Tibial artery (tissue), 4 donors: ENCODE data around the gene DNAJC28.

Experiments used
- DNase-seq, 2 donors: peaks; one replicate each; pipeline ENCODE4 v3.0.0-alpha.2; 2019
- H3K27ac ChIP-seq, 2 donors: fragments of 200-600 bp; sonication (generic) in 1 of 2; 1 replicate in 1 of 2; 2 replicates in 1 of 2; pipeline ENCODE4 v1.5.1; 2018 to 2019; ENCODE audit warnings: mild to moderate bottlenecking in 1 of 2
- H3K27me3 ChIP-seq, 2 donors: fragments of 200-600 bp; sonication (generic) in 1 of 2; one replicate each; pipeline versions ENCODE4 v1.5.1 to v1.6.0; 2016 to 2019
- H3K36me3 ChIP-seq, 3 donors: fragments of 200-600 bp; sonication (generic) in 2 of 3; one replicate each; pipeline ENCODE4 v1.5.1; 2016 to 2019; ENCODE audit warnings: mild to moderate bottlenecking in 2 of 3
- H3K4me1 ChIP-seq, 4 donors: fragments of 200-600 bp; sonication (generic) in 2 of 4; 1 replicate in 3 of 4; 2 replicates in 1 of 4; pipeline ENCODE4 v1.5.1; 2016 to 2019
- H3K4me3 ChIP-seq, 2 donors: fragments of 200-600 bp; sonication (generic) in 1 of 2; 1 replicate in 1 of 2; 2 replicates in 1 of 2; pipeline ENCODE4 v1.5.1; 2018 to 2019; ENCODE audit warnings: mild to moderate bottlenecking in 2 of 2
- H3K9me3 ChIP-seq, 3 donors: fragments of 200-600 bp; sonication (generic) in 1 of 3; one replicate each; pipeline ENCODE4 v1.5.1; 2016 to 2019
- intact Hi-C: fragments of 100-400 bp; cut with DNase I; formaldehyde crosslinking; loops from one replicate; pipeline ENCODE4 v1.15.0; 2023; ENCODE audit warnings: low total_unique reads
- TF ChIP-seq, protein P1 (sequence below), 2 experiments: fragments of 200-600 bp in 1 of 2; fragments of 450-650 bp in 1 of 2; IDR thresholded peaks; one replicate each; pipeline ENCODE4 v1.5.1; 2017 to 2019; ENCODE audit warnings: antibody characterized with exemption in 2 of 2, mild to moderate bottlenecking in 1 of 2, moderate library complexity in 1 of 2

The DNAJC28 gene, protein sequence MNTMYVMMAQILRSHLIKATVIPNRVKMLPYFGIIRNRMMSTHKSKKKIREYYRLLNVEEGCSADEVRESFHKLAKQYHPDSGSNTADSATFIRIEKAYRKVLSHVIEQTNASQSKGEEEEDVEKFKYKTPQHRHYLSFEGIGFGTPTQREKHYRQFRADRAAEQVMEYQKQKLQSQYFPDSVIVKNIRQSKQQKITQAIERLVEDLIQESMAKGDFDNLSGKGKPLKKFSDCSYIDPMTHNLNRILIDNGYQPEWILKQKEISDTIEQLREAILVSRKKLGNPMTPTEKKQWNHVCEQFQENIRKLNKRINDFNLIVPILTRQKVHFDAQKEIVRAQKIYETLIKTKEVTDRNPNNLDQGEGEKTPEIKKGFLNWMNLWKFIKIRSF

DNA sequence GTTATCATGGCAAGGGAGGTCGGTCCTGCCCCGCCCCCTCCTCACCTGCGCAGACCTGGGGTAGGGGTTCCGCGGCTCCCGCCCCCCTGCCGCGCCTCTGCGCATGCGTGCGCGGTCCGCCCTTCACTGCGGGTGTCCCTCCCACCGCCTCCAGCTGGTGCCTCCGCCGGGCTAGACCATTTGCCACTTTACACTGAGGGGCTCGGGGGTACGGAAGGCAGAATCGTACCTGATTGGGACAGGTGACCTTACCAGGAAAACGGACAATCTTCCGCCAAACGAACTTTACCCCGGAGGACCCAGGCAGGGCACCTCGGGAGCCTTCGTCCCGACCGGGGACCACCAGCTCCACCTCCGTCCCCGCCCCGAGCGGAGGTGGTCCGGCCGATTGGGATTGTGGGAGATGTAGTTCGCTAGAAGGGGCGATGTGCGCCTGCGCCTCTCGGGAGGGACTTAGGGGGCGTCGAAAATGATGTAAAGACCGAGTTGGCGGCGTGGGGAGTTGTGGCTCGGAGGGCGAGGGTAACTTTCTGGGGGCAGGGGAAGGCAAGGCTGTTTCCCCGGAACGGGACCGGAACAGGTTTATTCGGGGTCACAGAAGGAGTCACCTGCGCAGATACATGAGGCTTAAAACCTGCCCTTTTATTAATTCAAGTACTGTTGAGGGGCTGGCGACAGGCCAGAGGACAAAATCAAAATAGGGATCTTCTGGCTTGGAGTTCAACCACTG is at the start of gene DNAJC28:
Gene DNAJC28 (minus strand): TSS at position 344 of the 730 bp plus-strand sequence. CDS start 2,323 bp downstream, outside the sequence.
- TF ChIP-seq, protein P1, sequence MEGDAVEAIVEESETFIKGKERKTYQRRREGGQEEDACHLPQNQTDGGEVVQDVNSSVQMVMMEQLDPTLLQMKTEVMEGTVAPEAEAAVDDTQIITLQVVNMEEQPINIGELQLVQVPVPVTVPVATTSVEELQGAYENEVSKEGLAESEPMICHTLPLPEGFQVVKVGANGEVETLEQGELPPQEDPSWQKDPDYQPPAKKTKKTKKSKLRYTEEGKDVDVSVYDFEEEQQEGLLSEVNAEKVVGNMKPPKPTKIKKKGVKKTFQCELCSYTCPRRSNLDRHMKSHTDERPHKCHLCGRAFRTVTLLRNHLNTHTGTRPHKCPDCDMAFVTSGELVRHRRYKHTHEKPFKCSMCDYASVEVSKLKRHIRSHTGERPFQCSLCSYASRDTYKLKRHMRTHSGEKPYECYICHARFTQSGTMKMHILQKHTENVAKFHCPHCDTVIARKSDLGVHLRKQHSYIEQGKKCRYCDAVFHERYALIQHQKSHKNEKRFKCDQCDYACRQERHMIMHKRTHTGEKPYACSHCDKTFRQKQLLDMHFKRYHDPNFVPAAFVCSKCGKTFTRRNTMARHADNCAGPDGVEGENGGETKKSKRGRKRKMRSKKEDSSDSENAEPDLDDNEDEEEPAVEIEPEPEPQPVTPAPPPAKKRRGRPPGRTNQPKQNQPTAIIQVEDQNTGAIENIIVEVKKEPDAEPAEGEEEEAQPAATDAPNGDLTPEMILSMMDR (IDR thresholded peaks at IDR 0.05): no peak
- Histone ChIP-seq H3K9me3 (no peaks in the 10 kb centered on the region), H3K27me3 (no peaks in the 10 kb centered on the region), H3K36me3 (no peaks in the 10 kb centered on the region), H3K4me1 (peaks cover 0 to 10% (median 2%) of the 10 kb centered on the region in 4 donors), H3K4me3 (peak within 1 kb of the TSS; percentile 61 to 73), H3K27ac (peak within 1 kb of the TSS; percentile 74 to 78)
- intact Hi-C loops: no loop called here
- peak; percentile 92 to 95 for DNase-seq

DNA sequence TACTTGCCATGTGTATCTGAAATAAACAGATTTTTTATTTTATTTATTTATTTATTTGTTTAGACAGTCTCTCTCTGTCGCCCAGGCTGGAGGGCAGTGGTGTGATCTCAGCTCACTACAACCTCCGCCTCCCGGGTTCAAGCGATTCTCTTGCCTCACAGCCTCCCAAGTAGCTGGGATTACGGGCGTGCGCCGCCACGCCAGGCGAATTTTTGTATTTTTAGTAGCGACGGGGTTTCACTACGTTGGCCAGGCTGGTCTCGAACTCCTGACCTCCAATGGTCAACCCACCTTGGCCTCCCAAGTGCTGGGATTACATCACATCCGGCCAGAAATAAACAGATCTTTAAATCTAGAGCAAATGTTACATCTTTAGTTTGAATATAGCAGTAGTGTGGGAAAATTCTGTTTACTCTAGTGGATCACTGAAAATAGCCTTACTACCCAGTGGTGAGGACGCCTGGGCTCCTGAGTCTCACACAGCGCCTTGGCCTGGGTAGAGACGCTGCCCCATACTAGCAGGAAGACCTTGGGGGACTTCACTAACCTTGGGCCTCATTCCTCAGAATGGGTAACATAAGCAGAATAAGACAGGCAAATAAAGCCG is 49.7 kb upstream of the DNAJC28 start:
- Histone ChIP-seq H3K4me3 (peak overlapping the region; percentile 61 to 86), H3K27ac (peak overlapping the region; percentile 93 to 100), H3K4me1 (peaks cover 0 to 29% (median 10%) of the 10 kb centered on the region in 4 donors), H3K36me3 (peaks cover 9 to 26% (median 14%) of the 10 kb centered on the region in 3 donors), H3K27me3 (no peaks in the 10 kb centered on the region), H3K9me3 (no peaks in the 10 kb centered on the region)
- intact Hi-C loops: no loop called here
- TF ChIP-seq, protein P1 (IDR thresholded peaks at IDR 0.05): no peak
- DNase-seq: no peak

DNA sequence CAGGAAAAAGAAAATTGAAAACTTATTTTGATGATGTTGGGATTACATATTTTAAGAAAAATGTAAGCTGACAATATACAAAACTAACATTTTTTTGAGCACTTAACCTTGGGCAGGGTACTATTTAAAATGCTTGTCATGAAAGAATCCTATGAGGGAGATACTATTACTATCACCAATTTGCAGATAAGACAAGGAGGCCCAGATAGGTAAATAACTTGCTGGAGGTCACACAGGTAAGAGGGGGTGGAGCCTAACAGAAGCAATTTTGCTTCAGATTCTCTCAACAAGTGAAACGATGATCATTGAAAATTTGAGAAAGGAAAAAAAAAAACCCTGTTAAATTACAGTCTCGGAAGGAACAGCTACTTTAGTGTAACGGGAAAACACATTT is 49.2 kb upstream of the DNAJC28 start:
- Histone ChIP-seq H3K27ac (peak overlapping the region; percentile 93 to 100), H3K36me3 (peaks cover 14 to 31% (median 14%) of the 10 kb centered on the region in 3 donors), H3K4me1 (peaks cover 0 to 24% (median 10%) of the 10 kb centered on the region in 4 donors), H3K9me3 (no peaks in the 10 kb centered on the region), H3K27me3 (no peaks in the 10 kb centered on the region), H3K4me3 (peak overlapping the region in 1 of 2 donors; percentile 86)
- intact Hi-C loops: no loop called here
- no peak for DNase-seq
- TF ChIP-seq, protein P1 (IDR thresholded peaks at IDR 0.05): no peak

DNA sequence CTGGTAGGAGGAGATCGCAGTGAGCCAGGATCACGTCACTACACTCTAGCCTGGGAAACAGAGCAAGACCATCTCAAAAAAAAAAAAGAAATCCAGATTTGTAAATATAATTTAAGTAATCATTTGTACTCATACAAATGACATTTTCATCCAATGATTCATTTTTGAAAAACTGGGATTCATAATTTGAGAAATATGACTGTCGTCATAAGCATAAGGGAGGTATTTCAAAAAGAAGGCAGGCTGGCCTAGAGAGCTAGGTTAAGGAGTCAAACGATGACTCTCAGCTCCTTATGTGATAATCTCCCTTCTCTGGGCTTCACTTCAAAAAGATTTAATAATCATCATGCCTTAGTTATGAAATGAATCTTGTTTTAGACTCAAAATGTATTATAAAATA is 48.1 kb upstream of the DNAJC28 start:
- DNase-seq: no peak
- intact Hi-C loops: loop anchor here (10.0 kb wide), 1 partner anchor 55 kb away; no protein-coding TSS in a partner anchor
- Histone ChIP-seq H3K36me3 (peaks cover 20 to 42% (median 25%) of the 10 kb centered on the region in 3 donors), H3K4me1 (peaks cover 0 to 13% (median 10%) of the 10 kb centered on the region in 4 donors), H3K4me3 (no peak overlapping the region), H3K9me3 (no peaks in the 10 kb centered on the region), H3K27me3 (no peaks in the 10 kb centered on the region), H3K27ac (no peak overlapping the region)
- TF ChIP-seq, protein P1 (IDR thresholded peaks at IDR 0.05): no peak

DNA sequence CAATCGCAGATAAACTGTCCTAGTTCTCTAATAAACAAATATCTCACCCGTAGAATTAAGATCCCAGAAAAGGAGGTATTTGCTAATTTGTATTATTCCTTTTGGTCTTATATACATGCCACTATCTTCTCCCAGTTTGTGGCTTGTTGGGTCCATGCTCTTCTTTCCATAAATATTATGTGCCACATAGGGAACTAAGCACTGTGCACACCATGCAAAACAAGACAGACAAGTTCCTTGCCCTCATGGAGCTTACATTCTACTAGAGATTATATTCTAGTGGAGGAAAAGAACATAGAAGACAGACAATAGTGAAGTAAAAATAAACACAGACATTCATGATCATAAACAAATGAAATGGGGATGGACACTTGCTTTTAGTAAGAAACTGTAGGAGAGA is 45.7 kb upstream of the DNAJC28 start:
- Histone ChIP-seq H3K36me3 (peaks cover 42 to 66% (median 47%) of the 10 kb centered on the region in 3 donors), H3K4me1 (peaks cover 0 to 12% (median 9%) of the 10 kb centered on the region in 4 donors), H3K9me3 (no peaks in the 10 kb centered on the region), H3K27ac (no peak overlapping the region), H3K27me3 (no peaks in the 10 kb centered on the region), H3K4me3 (no peak overlapping the region)
- no peak for DNase-seq
- intact Hi-C loops: loop anchor here (10.0 kb wide), 1 partner anchor 52 kb away; no protein-coding TSS in a partner anchor
- TF ChIP-seq, protein P1 (IDR thresholded peaks at IDR 0.05): no peak
